ENCODE measurements around the gene ATP2B2. TPM values are rescaled to one million over a fixed set of nuclear protein-coding genes. Genes with fewer than 3 reads are reported as not detected.

Gene ATP2B2
- total RNA-seq, 2 donors from 2014 or later = 0.07 to 0.11 TPM

GRCh38 chr3:10510743-10511432 is 5.5 kb upstream of the ATP2B2 start:
- Histone ChIP-seq H3K27me3 (peaks cover 9% of the 10 kb centered on the region), H3K4me3 (no peak overlapping the region), H3K4me1 (no peaks in the 10 kb centered on the region), H3K9me3 (no peaks in the 10 kb centered on the region), H3K27ac (no peak overlapping the region), H3K9ac (ENCODE audit: low read depth in 2 of 2, low read length in 2 of 2) (no peak overlapping the region), H3K36me3 (no peaks in the 10 kb centered on the region)
- DNase-seq = no peak
- intact Hi-C loops (cut with DNase I) = no loop called here
- TF ChIP-seq CTCF (IDR thresholded peaks at IDR 0.05) = no peak

- Histone ChIP-seq H3K9ac (ENCODE audit: low read depth in 2 of 2, low read length in 2 of 2) (no peak overlapping the region), H3K27ac (no peak overlapping the region), H3K4me3 (no peak overlapping the region), H3K36me3 (no peaks in the 10 kb centered on the region), H3K27me3 (peaks cover 13% of the 10 kb centered on the region), H3K4me1 (no peaks in the 10 kb centered on the region), H3K9me3 (no peaks in the 10 kb centered on the region)
- intact Hi-C loops (cut with DNase I) = no loop called here
- no peak for TF ChIP-seq CTCF (IDR thresholded peaks at IDR 0.05)
- DNase-seq = no peak
These were observed 4.8 kb upstream of the ATP2B2 start for GRCh38 chr3:10510086-10510742.

- no peak overlapping the region for H3K4me3 ChIP-seq
- no peak overlapping the region for H3K27ac ChIP-seq
- no peaks in the 10 kb centered on the region for H3K36me3 ChIP-seq
- H3K9ac ChIP-seq (ENCODE audit: low read depth in 2 of 2, low read length in 2 of 2) = no peak overlapping the region
- no peaks in the 10 kb centered on the region for H3K9me3 ChIP-seq
- intact Hi-C loops (cut with DNase I) = no loop called here
- no peaks in the 10 kb centered on the region for H3K4me1 ChIP-seq
- TF ChIP-seq CTCF (IDR thresholded peaks at IDR 0.05) = no peak
- peaks cover 19% of the 10 kb centered on the region for H3K27me3 ChIP-seq
- no peak for DNase-seq
These were observed 3.9 kb upstream of the ATP2B2 start for GRCh38 chr3:10509325-10509724.

GRCh38 chr3:10508619-10509260 is 3.4 kb upstream of the ATP2B2 start:
- Histone ChIP-seq H3K27ac (no peak overlapping the region), H3K9ac (ENCODE audit: low read depth in 2 of 2, low read length in 2 of 2) (no peak overlapping the region), H3K4me3 (no peak overlapping the region), H3K36me3 (no peaks in the 10 kb centered on the region), H3K9me3 (no peaks in the 10 kb centered on the region), H3K27me3 (peaks cover 21% of the 10 kb centered on the region), H3K4me1 (no peaks in the 10 kb centered on the region)
- DNase-seq = no peak
- intact Hi-C loops (cut with DNase I) = no loop called here
- TF ChIP-seq CTCF (IDR thresholded peaks at IDR 0.05) = no peak

- Histone ChIP-seq H3K4me1 (no peaks in the 10 kb centered on the region), H3K27me3 (peaks cover 21% of the 10 kb centered on the region), H3K9ac (ENCODE audit: low read depth in 2 of 2, low read length in 2 of 2) (no peak overlapping the region), H3K27ac (no peak overlapping the region), H3K36me3 (no peaks in the 10 kb centered on the region), H3K4me3 (no peak overlapping the region), H3K9me3 (no peaks in the 10 kb centered on the region)
- TF ChIP-seq CTCF (IDR thresholded peaks at IDR 0.05) = no peak
- intact Hi-C loops (cut with DNase I) = no loop called here
- DNase-seq = no peak
These were observed 2.8 kb upstream of the ATP2B2 start for GRCh38 chr3:10508235-10508618.
